HEK293 (cell line): Measurements from ENCODE around the gene SYTL2.

ENCODE experiments used
- CTCF ChIA-PET: fragments of 350-600 bp; formaldehyde crosslinking; extraction: SDS; loops from one replicate; lab custom pipeline; 2021; ENCODE audit warnings: antibody characterized with exemption; lab: Yijun Ruan, JAX
- POLR2A ChIA-PET: fragments of 300-600 bp; formaldehyde crosslinking; extraction: SDS; loops from one replicate; lab custom pipeline; 2020; ENCODE audit warnings: antibody characterized with exemption, inconsistent platforms; lab: Yijun Ruan, JAX
- H3K27ac ChIP-seq: fragments of 200-500 bp; sonication (Bioruptor generic); 2 replicates; pipeline ENCODE4 v1.5.1; 2014; ENCODE audit warnings: low read depth, low read length, control low read depth, inconsistent platforms; ENCODE audit errors: extremely low read depth
- H3K36me3 ChIP-seq, 2 experiments: fragments of 200-500 bp in 1 of 2; sonication (Bioruptor generic) in 1 of 2; 1 replicate in 1 of 2; 2 replicates in 1 of 2; pipeline ENCODE4 v1.5.1; 2014 to 2017; ENCODE audit warnings: inconsistent platforms in 2 of 2, low read length in 2 of 2; ENCODE audit not compliant: control insufficient read depth in 2 of 2, insufficient read depth in 1 of 2
- H3K4me1 ChIP-seq: fragments of 200-500 bp; sonication (Bioruptor generic); 2 replicates; pipeline ENCODE4 v1.5.1; 2014; ENCODE audit warnings: mild to moderate bottlenecking, low read length, inconsistent platforms; ENCODE audit not compliant: control insufficient read depth, insufficient read depth
- H3K4me3 ChIP-seq: 2 replicates; pipeline ENCODE4 v1.5.1; 2011; ENCODE audit warnings: low read depth, mild to moderate bottlenecking, control low read depth, low read length, moderate library complexity
- H3K9me3 ChIP-seq: fragments of 200-500 bp; sonication (Bioruptor generic); 2 replicates; pipeline ENCODE4 v1.5.1; 2014; ENCODE audit warnings: low read depth, low read length, inconsistent platforms; ENCODE audit not compliant: control insufficient read depth, insufficient read depth
- FEZF1 ChIP-seq: fragments of 450-650 bp; formaldehyde crosslinking; IDR thresholded peaks from 2 replicates; pipeline ENCODE4 v1.5.1; 2016; ENCODE audit warnings: missing biosample characterization, missing genetic modification characterization
- OSR2 ChIP-seq: fragments of 450-650 bp; formaldehyde crosslinking; IDR thresholded peaks from 2 replicates; pipeline ENCODE4 v1.5.1; 2016; ENCODE audit warnings: missing biosample characterization, missing genetic modification characterization
- PRDM10 ChIP-seq: fragments of 450-650 bp; formaldehyde crosslinking; IDR thresholded peaks from 2 replicates; pipeline ENCODE4 v1.5.1; 2016; ENCODE audit warnings: missing biosample characterization, missing genetic modification characterization
- TCF7L2 ChIP-seq: IDR thresholded peaks from 2 replicates; pipeline ENCODE4 v1.6.1; 2011; ENCODE audit warnings: low read depth, mild to moderate bottlenecking, inconsistent platforms, low read length, moderate library complexity, borderline replicate concordance
- WT1 ChIP-seq: fragments of 450-650 bp; formaldehyde crosslinking; IDR thresholded peaks from 2 replicates; pipeline ENCODE4 v1.5.1; 2016; ENCODE audit warnings: missing biosample characterization, missing genetic modification characterization
- ZBTB21 ChIP-seq: fragments of 450-650 bp; formaldehyde crosslinking; IDR thresholded peaks from 2 replicates; pipeline ENCODE4 v1.5.1; 2017; ENCODE audit warnings: missing biosample characterization, missing genetic modification characterization
- ZBTB7A ChIP-seq: fragments of 450-650 bp; formaldehyde crosslinking; IDR thresholded peaks from 2 replicates; pipeline ENCODE4 v1.5.1; 2016; ENCODE audit warnings: low read depth, missing biosample characterization, missing genetic modification characterization
- ZIC2 ChIP-seq: fragments of 450-650 bp; formaldehyde crosslinking; IDR thresholded peaks from 2 replicates; pipeline ENCODE4 v1.5.1; 2016; ENCODE audit warnings: missing biosample characterization, missing genetic modification characterization
- ZNF133 ChIP-seq: fragments of 450-650 bp; formaldehyde crosslinking; IDR thresholded peaks from 2 replicates; pipeline ENCODE4 v1.5.1; 2016; ENCODE audit warnings: missing biosample characterization, missing genetic modification characterization
- ZNF157 ChIP-seq: fragments of 450-650 bp; formaldehyde crosslinking; IDR thresholded peaks from 2 replicates; pipeline ENCODE4 v1.5.1; 2016; ENCODE audit warnings: missing biosample characterization, missing genetic modification characterization
- ZNF19 ChIP-seq: fragments of 450-650 bp; formaldehyde crosslinking; IDR thresholded peaks from 2 replicates; pipeline ENCODE4; 2016; ENCODE audit warnings: missing biosample characterization, missing genetic modification characterization, low read depth
- ZNF280C ChIP-seq: fragments of 450-650 bp; formaldehyde crosslinking; IDR thresholded peaks from 2 replicates; pipeline ENCODE4 v1.5.1; 2016; ENCODE audit warnings: missing biosample characterization, missing genetic modification characterization
- ZNF311 ChIP-seq: fragments of 450-650 bp; formaldehyde crosslinking; IDR thresholded peaks from 2 replicates; pipeline ENCODE4 v1.5.1; 2017; ENCODE audit warnings: missing biosample characterization, missing genetic modification characterization, borderline replicate concordance
- ZNF449 ChIP-seq: fragments of 450-650 bp; formaldehyde crosslinking; IDR thresholded peaks from 2 replicates; pipeline ENCODE4 v1.5.1; 2017; ENCODE audit warnings: missing biosample characterization, mild to moderate bottlenecking, missing genetic modification characterization, moderate library complexity
- ZNF514 ChIP-seq: fragments of 450-650 bp; formaldehyde crosslinking; IDR thresholded peaks from 2 replicates; pipeline ENCODE4 v1.5.1; 2016; ENCODE audit warnings: missing biosample characterization, missing genetic modification characterization
- ZNF600 ChIP-seq: fragments of 450-650 bp; formaldehyde crosslinking; IDR thresholded peaks from 2 replicates; pipeline ENCODE4 v1.5.1; 2016; ENCODE audit warnings: missing biosample characterization, missing genetic modification characterization
- ZNF704 ChIP-seq: fragments of 450-650 bp; formaldehyde crosslinking; IDR thresholded peaks from 2 replicates; pipeline ENCODE4 v1.5.1; 2016; ENCODE audit warnings: missing biosample characterization, missing genetic modification characterization
- ZNF843 ChIP-seq: fragments of 450-650 bp; formaldehyde crosslinking; IDR thresholded peaks from 2 replicates; pipeline ENCODE4 v1.5.1; 2016; ENCODE audit warnings: missing biosample characterization, missing genetic modification characterization
- TF ChIP-seq, protein P1 (sequence below): fragments of 450-650 bp; formaldehyde crosslinking; IDR thresholded peaks from 2 replicates; pipeline ENCODE4 v1.5.1; 2016; ENCODE audit warnings: missing biosample characterization, missing genetic modification characterization
- TF ChIP-seq, protein P2 (sequence below): fragments of 450-650 bp; formaldehyde crosslinking; IDR thresholded peaks from 2 replicates; pipeline ENCODE4 v1.5.1; 2016; ENCODE audit warnings: missing biosample characterization, missing genetic modification characterization
- TF ChIP-seq, protein P3 (sequence below): fragments of 450-650 bp; formaldehyde crosslinking; IDR thresholded peaks from 2 replicates; pipeline ENCODE4 v1.5.1; 2016; ENCODE audit warnings: missing biosample characterization, missing genetic modification characterization

Gene SYTL2

GRCh38 chr11:85759915-85760314 lies 51.0 kb downstream of the SYTL2 start:
- Histone ChIP-seq H3K36me3 (no peaks in the 10 kb centered on the region), H3K4me3 (no peak overlapping the region), H3K4me1 (peaks cover 4% of the 10 kb centered on the region), H3K27ac (no peak overlapping the region), H3K9me3 (no peaks in the 10 kb centered on the region)
- ChIA-PET CTCF (no interaction called here), POLR2A (no interaction called here)
- TF ChIP-seq ZNF514 (tag by site-specific recombination) = no peak
- no peak for TF ChIP-seq ZNF157 (tag by site-specific recombination)
- peak; percentile 25; the same call in 1 of the 2 replicates for TF ChIP-seq ZIC2 (tag by site-specific recombination)
- no peak for TF ChIP-seq TCF7L2
- TF ChIP-seq, protein P1, sequence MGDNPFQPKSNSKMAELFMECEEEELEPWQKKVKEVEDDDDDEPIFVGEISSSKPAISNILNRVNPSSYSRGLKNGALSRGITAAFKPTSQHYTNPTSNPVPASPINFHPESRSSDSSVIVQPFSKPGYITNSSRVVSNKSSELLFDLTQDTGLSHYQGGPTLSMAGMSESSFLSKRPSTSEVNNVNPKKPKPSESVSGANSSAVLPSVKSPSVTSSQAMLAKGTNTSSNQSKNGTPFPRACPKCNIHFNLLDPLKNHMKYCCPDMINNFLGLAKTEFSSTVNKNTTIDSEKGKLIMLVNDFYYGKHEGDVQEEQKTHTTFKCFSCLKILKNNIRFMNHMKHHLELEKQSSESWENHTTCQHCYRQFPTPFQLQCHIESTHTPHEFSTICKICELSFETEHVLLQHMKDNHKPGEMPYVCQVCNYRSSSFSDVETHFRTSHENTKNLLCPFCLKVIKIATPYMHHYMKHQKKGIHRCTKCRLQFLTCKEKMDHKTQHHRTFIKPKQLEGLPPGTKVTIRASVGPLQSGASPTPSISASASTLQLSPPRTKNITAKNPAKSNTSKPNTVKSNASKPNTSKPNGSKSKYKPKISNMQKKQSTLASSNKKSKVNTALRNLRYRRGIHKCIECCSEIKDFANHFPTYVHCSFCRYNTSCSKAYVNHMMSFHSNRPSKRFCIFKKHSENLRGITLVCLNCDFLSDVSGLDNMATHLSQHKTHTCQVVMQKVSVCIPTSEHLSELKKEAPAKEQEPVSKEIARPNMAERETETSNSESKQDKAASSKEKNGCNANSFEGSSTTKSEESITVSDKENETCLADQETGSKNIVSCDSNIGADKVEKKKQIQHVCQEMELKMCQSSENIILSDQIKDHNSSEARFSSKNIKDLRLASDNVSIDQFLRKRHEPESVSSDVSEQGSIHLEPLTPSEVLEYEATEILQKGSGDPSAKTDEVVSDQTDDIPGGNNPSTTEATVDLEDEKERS = no peak
- peak; percentile 57; the same call in 1 of the 2 replicates for TF ChIP-seq OSR2 (tag by site-specific recombination)
- peak; percentile 73 for TF ChIP-seq ZNF600 (tag by site-specific recombination)
- no peak for TF ChIP-seq ZNF311
- TF ChIP-seq PRDM10 (tag by site-specific recombination) = peak; percentile 45; the same call in 1 of the 2 replicates
- TF ChIP-seq ZNF280C (tag by site-specific recombination) = no peak
- TF ChIP-seq ZBTB7A (tag by site-specific recombination) = no peak
- TF ChIP-seq, protein P2, sequence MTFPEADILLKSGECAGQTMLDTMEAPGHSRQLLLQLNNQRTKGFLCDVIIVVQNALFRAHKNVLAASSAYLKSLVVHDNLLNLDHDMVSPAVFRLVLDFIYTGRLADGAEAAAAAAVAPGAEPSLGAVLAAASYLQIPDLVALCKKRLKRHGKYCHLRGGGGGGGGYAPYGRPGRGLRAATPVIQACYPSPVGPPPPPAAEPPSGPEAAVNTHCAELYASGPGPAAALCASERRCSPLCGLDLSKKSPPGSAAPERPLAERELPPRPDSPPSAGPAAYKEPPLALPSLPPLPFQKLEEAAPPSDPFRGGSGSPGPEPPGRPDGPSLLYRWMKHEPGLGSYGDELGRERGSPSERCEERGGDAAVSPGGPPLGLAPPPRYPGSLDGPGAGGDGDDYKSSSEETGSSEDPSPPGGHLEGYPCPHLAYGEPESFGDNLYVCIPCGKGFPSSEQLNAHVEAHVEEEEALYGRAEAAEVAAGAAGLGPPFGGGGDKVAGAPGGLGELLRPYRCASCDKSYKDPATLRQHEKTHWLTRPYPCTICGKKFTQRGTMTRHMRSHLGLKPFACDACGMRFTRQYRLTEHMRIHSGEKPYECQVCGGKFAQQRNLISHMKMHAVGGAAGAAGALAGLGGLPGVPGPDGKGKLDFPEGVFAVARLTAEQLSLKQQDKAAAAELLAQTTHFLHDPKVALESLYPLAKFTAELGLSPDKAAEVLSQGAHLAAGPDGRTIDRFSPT (tag by site-specific recombination) = no peak
- no peak for TF ChIP-seq ZNF843 (tag by site-specific recombination)
- no peak for TF ChIP-seq ZNF704 (tag by site-specific recombination)
- no peak for TF ChIP-seq ZBTB21 (tag by site-specific recombination)
- TF ChIP-seq ZNF19 (tag by site-specific recombination) = no peak
- TF ChIP-seq, protein P3, sequence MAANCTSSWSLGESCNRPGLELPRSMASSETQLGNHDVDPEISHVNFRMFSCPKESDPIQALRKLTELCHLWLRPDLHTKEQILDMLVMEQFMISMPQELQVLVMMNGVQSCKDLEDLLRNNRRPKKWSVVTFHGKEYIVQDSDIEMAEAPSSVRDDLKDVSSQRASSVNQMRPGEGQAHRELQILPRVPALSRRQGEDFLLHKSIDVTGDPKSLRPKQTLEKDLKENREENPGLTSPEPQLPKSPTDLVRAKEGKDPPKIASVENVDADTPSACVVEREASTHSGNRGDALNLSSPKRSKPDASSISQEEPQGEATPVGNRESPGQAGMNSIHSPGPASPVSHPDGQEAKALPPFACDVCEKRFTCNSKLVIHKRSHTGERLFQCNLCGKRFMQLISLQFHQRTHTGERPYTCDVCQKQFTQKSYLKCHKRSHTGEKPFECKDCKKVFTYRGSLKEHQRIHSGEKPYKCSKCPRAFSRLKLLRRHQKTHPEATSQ (tag by site-specific recombination) = no peak
- TF ChIP-seq ZNF133 (tag by site-specific recombination) = no peak
- peak; percentile 85 for TF ChIP-seq ZNF449 (tag by site-specific recombination)
- TF ChIP-seq FEZF1 (tag by site-specific recombination) = peak; percentile 29
- TF ChIP-seq WT1 (tag by site-specific recombination) = peak; percentile 48; the same call in 1 of the 2 replicates
